GM23248 (cell line): ENCODE results near the gene NBPF3. TPM values are rescaled to one million over a fixed set of nuclear protein-coding genes. Genes with fewer than 3 reads are reported as not detected.
"Not testable (repeated sequence)": the region's sequence is repeated elsewhere in the genome, so short reads cannot be mapped to it uniquely, and the experiment has no call there.

Experiments
- DNase-seq: peaks from one replicate; pipeline ENCODE4 v3.0.0-alpha.2; 2015
- H2AFZ ChIP-seq: fragments of 200-600 bp; sonication (generic); 2 replicates; pipeline ENCODE4 v1.6.1; 2016; ENCODE audit warnings: antibody characterized with exemption
- H3F3A ChIP-seq: fragments of 200-600 bp; sonication (generic); 2 replicates; pipeline ENCODE4 v1.6.1; 2016; ENCODE audit warnings: mild to moderate bottlenecking, antibody characterized with exemption, mixed run types; ENCODE audit not compliant: insufficient read depth
- H3K27ac ChIP-seq: fragments of 200-600 bp; sonication (generic); 2 replicates; pipeline ENCODE4 v1.5.1; 2016; ENCODE audit warnings: mild to moderate bottlenecking
- H3K27me3 ChIP-seq: fragments of 200-600 bp; sonication (generic); replicated peaks from 2 replicates; pipeline ENCODE4 v1.6.1; 2016; ENCODE audit warnings: mild to moderate bottlenecking; ENCODE audit not compliant: insufficient read depth
- H3K36me3 ChIP-seq: fragments of 200-600 bp; sonication (generic); 2 replicates; pipeline ENCODE4 v1.6.1; 2016; ENCODE audit warnings: low read depth, mild to moderate bottlenecking
- H3K4me1 ChIP-seq: fragments of 200-600 bp; sonication (generic); 2 replicates; pipeline ENCODE4 v1.6.1; 2016; ENCODE audit warnings: mild to moderate bottlenecking; ENCODE audit not compliant: insufficient read depth
- H3K4me2 ChIP-seq: fragments of 200-600 bp; sonication (generic); one replicate; pipeline ENCODE4 v1.6.1; 2016; ENCODE audit warnings: mild to moderate bottlenecking; ENCODE audit not compliant: unreplicated experiment
- H3K4me3 ChIP-seq: fragments of 200-600 bp; sonication (generic); 2 replicates; pipeline ENCODE4 v1.5.1; 2016; ENCODE audit warnings: mild to moderate bottlenecking
- H3K79me2 ChIP-seq: fragments of 200-600 bp; sonication (generic); 2 replicates; pipeline ENCODE4 v1.6.1; 2016; ENCODE audit warnings: mild to moderate bottlenecking; ENCODE audit not compliant: insufficient read depth
- H3K9ac ChIP-seq: fragments of 200-600 bp; sonication (generic); 2 replicates; pipeline ENCODE4 v1.6.1; 2016; ENCODE audit warnings: mild to moderate bottlenecking
- H3K9me2 ChIP-seq: fragments of 200-600 bp; sonication (generic); 2 replicates; pipeline ENCODE4 v1.6.1; 2016; ENCODE audit warnings: mixed run types, mild to moderate bottlenecking, moderate library complexity; ENCODE audit not compliant: insufficient read depth
- H3K9me3 ChIP-seq: fragments of 200-600 bp; sonication (generic); one replicate; pipeline ENCODE4 v1.6.1; 2017; ENCODE audit warnings: low read depth
- H4K20me1 ChIP-seq: fragments of 200-600 bp; sonication (generic); 2 replicates; pipeline ENCODE4 v1.6.0; 2016; ENCODE audit not compliant: insufficient read depth
- EZH2 ChIP-seq: fragments of 200-600 bp; sonication (generic); IDR thresholded peaks from 2 replicates; pipeline ENCODE4 v1.6.1; 2018; ENCODE audit warnings: antibody characterized with exemption, mild to moderate bottlenecking; ENCODE audit not compliant: insufficient read depth, poor library complexity, severe bottlenecking
- EZH2phosphoT487 ChIP-seq: fragments of 200-600 bp; sonication (generic); IDR thresholded peaks from 2 replicates; pipeline ENCODE4 v1.6.1; 2018; ENCODE audit warnings: antibody characterized with exemption, moderate library complexity, mild to moderate bottlenecking, low read depth; ENCODE audit not compliant: insufficient read depth
- WGBS, 2 experiments: methylation state at CpG; one replicate each; pipeline ENCODE4 v1.1.6; 2015 to 2017; ENCODE audit warnings: low lambda C conversion rate in 2 of 2, low coverage in 1 of 2; ENCODE audit errors: missing lambda C conversion rate in 2 of 2; 5-methylcytosine and 5-hydroxymethylcytosine counted together
- in situ Hi-C: fragments of 300-500 bp; cut with MboI; formaldehyde crosslinking; loops from 2 replicates; pipeline ENCODE4 v1.15.0; 2020
- polyA plus RNA-seq: library from polyadenylated mRNA; unstranded; fragments of >200 nt; fragmentation: Nextera tagmentation; extraction: Ambion mirVana; gene quantifications from 2 replicates; pipeline ENCODE4 v1.2.1, GENCODE V29; 2016
- total RNA-seq: library from RNA; depleted of rRNA; stranded (reverse); fragments of >200 nt; shearing (Covaris generic); gene quantifications from 2 replicates; pipeline ENCODE4 v1.2.3, GENCODE V29; 2014

NBPF3 gene
- total and polyA plus RNA-seq, 2 experiments from 2014 or later, result 8.9 to 14.1 TPM

DNA sequence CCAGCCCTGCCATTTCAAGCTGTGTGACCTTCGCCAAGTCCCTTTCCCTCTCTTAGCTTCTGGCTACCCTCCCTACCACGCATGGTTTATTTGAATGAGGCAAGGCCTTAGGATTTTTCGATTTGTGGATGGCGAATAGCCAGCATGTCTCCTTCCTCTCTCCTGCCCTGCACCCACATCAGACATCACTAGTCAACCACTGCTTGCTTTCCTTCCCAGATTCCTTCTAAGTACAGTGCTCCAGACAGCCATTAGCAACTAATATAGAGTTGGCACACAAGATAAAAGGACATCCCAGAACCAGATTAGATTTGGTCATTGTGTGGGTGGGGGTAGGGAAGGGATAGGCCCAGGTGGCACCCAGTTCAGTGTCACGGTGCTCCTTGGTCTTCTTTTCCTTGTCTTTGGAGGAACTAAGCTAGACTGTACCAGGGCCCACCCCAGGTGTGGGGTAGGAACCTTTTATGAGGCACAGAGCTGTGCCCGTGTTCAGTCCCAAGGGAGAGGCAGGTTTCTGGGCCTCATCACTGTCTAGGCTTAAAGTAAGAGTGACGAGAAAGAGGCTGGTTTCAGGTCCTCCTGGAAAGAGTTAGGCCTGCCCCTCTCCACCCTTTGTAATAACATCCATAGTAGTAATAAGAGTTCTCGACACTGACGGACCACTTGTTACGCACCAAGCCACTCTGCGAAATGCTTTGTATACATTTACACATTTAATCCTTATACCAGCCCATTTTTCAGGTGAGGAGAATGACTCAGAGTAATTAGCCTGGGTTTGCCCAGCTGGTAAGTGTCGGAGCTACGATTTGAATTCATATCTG lies 77.9 kb downstream of the NBPF3 start:
- Histone ChIP-seq H2AFZ (no peak overlapping the region), H3K9me2 (no peaks in the 10 kb centered on the region), H3K36me3 (no peaks in the 10 kb centered on the region), H3K4me2 (no peak overlapping the region), H3K9ac (no peak overlapping the region), H3K9me3 (no peaks in the 10 kb centered on the region), H3K27ac (no peak overlapping the region), H3K27me3 (peaks cover 27% of the 10 kb centered on the region; the same call in 1 of the 2 replicates), H3K4me3 (no peak overlapping the region), H3K4me1 (no peaks in the 10 kb centered on the region), H3K79me2 (no peaks in the 10 kb centered on the region), H3F3A (no peaks in the 10 kb centered on the region), H4K20me1 (no peaks in the 10 kb centered on the region)
- DNase-seq, result no peak
- 82% methylated on average over 13 of the region's 13 CpGs for WGBS, 2 experiments
- in situ Hi-C loops, result no loop called here
- TF ChIP-seq EZH2phosphoT487 (no peak), EZH2 (no peak)

DNA sequence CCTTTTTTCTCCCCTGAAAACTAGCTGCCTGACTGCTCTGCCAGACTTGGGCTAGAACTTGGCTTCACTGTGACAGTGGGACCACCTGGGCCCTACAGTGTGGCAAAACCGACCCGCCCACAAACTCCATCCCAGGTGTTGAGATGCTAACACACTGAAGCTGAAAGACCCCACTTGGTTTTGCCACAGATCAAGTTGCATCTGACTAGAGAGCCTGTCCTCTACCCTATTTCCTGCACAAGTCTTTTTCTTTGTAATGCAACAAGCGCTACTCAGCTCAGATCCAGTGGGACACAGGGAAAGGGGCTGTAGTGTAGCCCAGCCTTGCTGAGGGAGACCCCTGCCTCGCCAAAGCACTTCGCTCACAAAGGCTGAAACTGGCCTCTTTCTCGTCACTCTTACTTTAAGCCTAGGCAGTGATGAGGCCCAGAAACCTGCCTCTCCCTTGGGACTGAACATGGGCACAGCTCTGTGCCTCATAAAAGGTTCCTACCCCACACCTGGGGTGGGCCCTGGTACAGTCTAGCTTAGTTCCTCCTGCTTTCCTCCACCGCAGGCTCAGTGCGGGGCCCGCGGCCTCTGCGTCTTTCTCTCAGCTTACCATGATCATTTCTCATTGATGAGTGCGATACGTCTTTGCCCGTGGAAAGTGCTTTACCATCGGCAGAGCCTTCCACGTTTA lies 79.0 kb downstream of the NBPF3 start:
- H3K9ac ChIP-seq, result no peak overlapping the region
- no peaks in the 10 kb centered on the region for H3K4me1 ChIP-seq
- H3K4me2 ChIP-seq, result no peak overlapping the region
- in situ Hi-C loops, result no loop called here
- no peaks in the 10 kb centered on the region for H3K9me3 ChIP-seq
- TF ChIP-seq EZH2phosphoT487 (no peak), EZH2 (no peak)
- no peaks in the 10 kb centered on the region for H3K9me2 ChIP-seq
- WGBS, 2 experiments, result 86 to 87% methylated on average over 16 of the region's 16 CpGs
- H3K79me2 ChIP-seq, result no peaks in the 10 kb centered on the region
- H4K20me1 ChIP-seq, result no peaks in the 10 kb centered on the region
- H3K27ac ChIP-seq, result no peak overlapping the region
- no peak overlapping the region for H3K4me3 ChIP-seq
- H3K36me3 ChIP-seq, result no peaks in the 10 kb centered on the region
- peaks cover 22% of the 10 kb centered on the region; the same call in 1 of the 2 replicates for H3K27me3 ChIP-seq
- H2AFZ ChIP-seq, result no peak overlapping the region
- DNase-seq, result no peak
- no peaks in the 10 kb centered on the region for H3F3A ChIP-seq

DNA sequence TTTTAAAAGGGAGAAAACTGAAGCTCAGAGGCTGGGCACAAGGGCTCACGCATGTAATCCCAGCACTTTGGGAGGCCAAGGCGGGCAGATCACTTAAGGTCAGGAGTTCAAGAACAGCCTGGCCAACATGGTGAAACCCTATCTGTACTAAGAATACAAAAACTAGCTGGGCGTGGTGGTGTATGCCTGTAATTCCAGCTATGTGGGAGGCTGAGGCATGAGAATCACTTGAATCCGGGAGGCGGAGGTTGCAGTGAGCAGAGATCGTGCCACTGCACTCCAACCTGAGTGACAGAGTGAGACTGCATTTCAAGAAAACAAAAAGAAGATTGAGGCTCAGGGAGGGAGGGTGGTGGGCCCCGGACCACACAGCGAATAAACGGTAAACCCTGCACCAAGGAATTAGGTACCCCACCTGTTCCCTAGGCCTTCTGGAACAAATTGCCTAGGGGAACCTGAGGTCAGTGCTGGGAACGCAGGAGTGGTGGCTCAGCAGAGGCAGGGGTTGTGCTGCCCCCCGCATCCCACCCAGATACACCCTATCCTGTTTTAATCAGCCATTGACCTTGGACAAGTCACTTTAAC lies 79.6 kb downstream of the NBPF3 start:
- H3K4me1 ChIP-seq, H3K9ac ChIP-seq, H3K9me2 ChIP-seq, H3F3A ChIP-seq, in situ Hi-C loops, H3K27ac ChIP-seq, H3K4me2 ChIP-seq, H3K36me3 ChIP-seq, H3K9me3 ChIP-seq, H2AFZ ChIP-seq, DNase-seq, H3K4me3 ChIP-seq, H4K20me1 ChIP-seq, H3K79me2 ChIP-seq: not testable (repeated sequence)
- peaks cover 16% of the 10 kb centered on the region; the same call in 1 of the 2 replicates for H3K27me3 ChIP-seq
- 89% methylated on average over 11 of the region's 11 CpGs for WGBS, 2 experiments

DNA sequence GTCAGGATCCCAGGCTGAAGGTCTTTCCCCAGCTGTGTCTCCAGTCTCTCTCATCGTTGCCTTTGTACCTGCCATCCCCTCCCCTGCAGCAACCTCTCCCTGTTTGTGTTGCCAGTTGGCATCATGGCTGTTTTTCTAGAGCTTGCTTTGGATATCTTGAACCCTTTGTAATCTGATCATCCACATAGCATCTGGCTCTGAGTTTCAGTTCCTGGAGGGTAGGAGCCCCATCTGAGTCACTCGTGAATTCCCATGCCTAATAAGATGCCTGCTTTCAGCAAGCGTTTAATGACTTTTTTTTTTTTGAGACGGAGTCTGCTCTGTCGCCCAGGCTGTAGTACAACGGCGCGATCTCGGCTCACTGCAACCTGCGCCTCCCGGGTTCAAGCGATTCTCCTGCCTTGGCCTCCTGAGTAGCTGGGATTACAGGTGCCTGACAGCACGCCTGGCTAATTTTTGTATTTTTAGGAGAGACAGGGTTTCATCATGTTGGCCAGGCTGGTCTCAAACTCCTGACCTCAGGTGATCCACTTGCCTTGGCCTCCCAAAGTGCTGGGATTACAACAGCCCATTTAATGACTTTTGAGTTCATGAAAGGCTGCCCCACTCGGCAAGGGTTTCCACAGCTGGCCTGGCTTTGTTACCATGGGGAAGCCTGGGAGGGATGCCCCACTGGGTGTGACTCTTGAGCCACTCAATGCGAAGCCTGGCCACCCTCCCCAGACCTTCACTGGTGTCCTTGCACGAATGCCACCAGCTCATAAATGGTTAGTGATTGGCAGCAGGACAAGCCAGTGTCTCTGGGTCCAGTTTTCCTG lies 81.2 kb downstream of the NBPF3 start:
- TF ChIP-seq EZH2, result no peak
- no peak for TF ChIP-seq EZH2phosphoT487
- H3K4me3 ChIP-seq, result no peak overlapping the region
- H3K4me1 ChIP-seq, result no peaks in the 10 kb centered on the region
- H3K79me2 ChIP-seq, result no peaks in the 10 kb centered on the region
- H3F3A ChIP-seq, result no peaks in the 10 kb centered on the region
- no peaks in the 10 kb centered on the region for H3K36me3 ChIP-seq
- H3K9me3 ChIP-seq, result no peaks in the 10 kb centered on the region
- H3K9me2 ChIP-seq, result no peaks in the 10 kb centered on the region
- H4K20me1 ChIP-seq, result no peaks in the 10 kb centered on the region
- peak; percentile 55 for DNase-seq
- H3K9ac ChIP-seq, result no peak overlapping the region
- no peak overlapping the region for H2AFZ ChIP-seq
- peaks cover 11% of the 10 kb centered on the region; the same call in 1 of the 2 replicates for H3K27me3 ChIP-seq
- H3K4me2 ChIP-seq, result no peak overlapping the region
- H3K27ac ChIP-seq, result no peak overlapping the region
- in situ Hi-C loops, result no loop called here
- 54 to 61% methylated on average over 16 of the region's 16 CpGs for WGBS, 2 experiments
